Measurements from ENCODE around the gene ORMDL2.

ORMDL2 gene, protein sequence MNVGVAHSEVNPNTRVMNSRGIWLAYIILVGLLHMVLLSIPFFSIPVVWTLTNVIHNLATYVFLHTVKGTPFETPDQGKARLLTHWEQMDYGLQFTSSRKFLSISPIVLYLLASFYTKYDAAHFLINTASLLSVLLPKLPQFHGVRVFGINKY

DNA sequence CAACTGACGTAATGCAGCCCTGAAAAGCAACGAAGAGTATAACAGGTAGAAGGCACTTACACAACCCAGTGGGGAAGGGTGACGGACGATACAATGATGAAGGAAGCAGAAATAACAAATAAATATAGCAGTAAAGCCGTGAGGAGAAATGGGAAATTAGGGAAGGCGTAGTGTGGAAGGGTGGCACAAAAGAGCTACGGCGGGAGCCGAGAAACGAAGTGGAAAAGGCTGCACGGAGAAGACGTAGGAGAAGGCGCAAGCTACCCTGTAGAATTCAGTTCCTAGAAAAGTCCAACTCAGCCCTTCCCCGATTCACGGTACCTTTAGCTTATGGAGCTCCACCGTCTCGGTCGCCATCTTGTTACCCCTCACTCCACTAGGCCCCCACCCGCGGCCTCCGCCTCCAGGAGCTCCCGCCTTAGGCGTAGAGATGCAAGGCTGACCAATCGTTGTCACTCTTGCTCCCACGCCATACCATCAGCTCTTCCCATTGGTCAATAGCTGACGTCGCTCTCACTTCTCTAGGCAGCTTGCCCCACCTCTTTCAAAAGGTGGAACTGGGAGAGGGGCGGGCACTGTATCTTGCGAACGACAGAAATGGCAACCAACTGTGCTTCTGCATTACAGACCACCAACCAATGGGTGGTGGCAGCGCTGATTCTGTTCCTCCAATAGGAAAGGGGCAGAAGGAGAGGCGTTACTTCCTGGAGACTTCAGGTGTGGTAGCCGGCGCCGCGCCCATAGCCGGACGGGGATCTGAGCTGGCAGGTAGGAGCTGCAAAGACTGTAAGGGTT lies at the start of gene ORMDL2, which contains the start of gene SARNP:
Gene ORMDL2, plus strand, starts transcription at position 697 of the 795 bp plus-strand sequence. CDS start 959 bp downstream, outside the sequence.
Gene SARNP, minus strand, starts transcription at position 380 of the 795 bp plus-strand sequence. Its CDS starts 23 bp downstream, at position 357.
- DNase-seq = peak; percentile 88

DNA sequence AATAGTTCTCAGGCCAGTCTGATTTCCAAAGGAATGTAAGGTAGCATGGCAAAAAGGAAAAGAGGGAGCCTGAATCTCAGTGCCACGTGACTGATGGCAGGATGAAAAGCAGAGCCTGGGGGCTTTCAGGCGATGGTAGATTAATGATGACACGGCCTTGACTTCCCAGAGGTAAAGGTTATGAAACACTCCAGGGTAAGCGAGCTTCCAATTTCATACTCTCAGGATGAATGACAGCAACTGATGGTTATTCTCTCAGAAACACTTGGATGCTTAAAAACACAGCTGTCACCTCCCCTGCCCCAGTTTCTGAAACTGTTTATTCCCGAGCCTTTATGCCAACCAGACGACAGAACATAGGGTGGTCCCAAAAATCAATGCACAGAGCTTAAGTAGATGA lies 46.1 kb upstream of the ORMDL2 start:
- DNase-seq = no peak

DNA sequence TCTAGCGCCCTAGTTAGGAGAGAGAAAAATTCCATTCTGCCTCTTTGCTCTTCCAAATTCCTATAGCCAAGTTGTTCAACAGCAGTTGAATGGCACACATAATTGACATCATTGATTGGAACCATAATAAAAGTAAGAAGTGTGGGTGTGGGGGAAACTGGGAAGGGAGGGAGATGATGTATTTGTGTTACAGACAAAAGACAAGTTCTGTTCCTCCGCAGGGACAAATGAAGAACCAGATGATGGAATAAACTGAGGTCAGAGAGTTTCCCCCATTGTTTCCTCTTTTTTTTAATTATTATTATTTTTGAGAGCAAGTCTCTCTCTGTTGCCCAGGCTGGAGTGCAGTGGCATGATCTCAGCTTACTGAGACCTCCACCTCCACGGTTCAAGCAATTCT lies 40.0 kb upstream of the ORMDL2 start:
- no peak for DNase-seq

DNA sequence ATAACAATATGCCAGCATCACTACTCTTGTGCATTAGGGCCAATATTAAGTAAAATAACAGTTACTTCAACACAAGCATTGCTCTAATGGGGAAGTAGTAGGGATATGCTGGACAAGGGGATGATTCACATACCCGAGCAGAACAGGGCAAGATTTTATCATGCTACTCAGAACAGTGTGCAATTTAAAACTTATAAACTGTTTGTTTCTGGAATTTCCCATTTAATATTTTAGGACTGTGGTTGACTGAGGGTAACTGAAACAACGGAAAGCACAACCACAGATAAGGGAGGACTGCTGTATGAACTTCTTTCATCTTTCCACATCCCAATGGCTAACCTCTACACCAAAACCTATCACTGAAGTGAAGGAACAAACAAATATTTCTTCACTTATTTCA lies 37.2 kb upstream of the ORMDL2 start:
- DNase-seq = no peak

DNA sequence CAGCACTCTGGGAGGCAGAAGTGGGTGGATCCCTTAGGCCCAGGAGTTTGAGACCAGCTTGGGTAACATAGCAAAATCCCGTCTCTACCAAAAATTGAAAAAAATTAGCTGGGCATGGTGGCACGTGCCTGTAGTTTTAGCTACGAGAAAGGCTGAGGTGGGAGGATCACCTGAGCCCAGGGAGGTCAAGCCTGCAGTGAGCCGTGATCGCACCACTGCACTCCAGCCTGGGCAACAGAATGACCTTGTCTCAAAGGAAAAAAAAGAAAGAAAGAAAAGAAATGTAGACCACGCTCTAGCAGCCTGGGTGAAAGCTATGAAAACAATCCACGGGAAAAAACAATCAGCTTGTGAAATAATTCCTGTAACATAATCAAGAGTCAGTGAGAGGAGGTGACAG lies 29.3 kb upstream of the ORMDL2 start:
- no peak for DNase-seq

DNA sequence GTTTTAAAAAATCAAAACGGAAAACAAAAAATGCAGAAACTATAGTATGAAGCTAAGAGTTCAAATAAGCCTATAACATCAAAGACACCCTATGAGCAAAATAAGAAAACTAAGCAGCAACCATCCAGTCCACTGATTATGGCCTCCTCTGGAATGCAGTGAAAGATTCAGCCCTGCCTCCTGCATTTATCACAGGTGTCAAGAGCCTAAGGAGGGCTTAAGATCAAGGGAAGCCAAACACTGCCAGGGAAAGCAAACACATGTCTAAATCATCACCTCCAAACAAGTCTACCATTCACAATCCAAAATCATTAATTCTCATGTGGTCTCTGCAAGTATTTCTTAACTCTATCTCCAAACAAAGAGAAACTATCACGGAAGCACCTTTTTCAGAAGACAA lies 28.7 kb upstream of the ORMDL2 start:
- DNase-seq = no peak

DNA sequence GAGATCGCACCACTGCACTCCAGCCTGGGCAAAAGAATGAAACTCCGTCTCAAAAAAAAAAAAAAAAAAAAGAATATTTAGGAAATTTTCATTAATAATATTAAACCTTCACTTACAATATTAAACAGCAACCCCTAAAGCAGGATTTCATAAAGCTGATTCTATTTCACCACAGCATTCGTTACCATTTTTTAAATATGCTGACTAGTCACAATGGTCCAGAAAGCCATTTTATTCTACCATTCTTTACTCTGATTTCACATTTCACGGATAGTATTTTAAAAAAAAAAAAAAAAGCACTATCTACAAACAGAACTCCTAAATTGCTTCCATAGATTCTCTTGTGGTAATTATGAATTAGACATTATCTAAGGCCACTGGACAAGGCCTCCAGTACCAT lies 27.9 kb upstream of the ORMDL2 start:
- DNase-seq = no peak

DNA sequence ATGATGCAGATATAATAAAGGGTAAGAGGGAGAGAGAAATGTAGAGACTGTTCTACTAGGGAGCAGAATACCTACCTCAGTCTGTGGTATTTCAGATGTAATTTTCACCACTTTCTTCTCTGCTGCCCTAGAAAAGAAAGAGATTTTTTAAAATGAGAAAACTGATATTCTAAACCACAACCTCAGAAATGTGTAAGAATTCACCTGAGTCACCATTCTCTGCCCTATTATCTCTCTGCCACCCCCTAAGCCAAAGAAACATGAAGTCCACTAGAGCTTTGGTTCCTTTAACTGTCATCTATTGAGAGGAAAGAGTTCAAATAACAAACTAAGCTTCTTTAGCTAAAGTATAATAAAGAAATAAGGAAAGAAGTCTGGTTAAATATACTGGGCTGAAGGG lies 21.9 kb upstream of the ORMDL2 start:
- DNase-seq = no peak

DNA sequence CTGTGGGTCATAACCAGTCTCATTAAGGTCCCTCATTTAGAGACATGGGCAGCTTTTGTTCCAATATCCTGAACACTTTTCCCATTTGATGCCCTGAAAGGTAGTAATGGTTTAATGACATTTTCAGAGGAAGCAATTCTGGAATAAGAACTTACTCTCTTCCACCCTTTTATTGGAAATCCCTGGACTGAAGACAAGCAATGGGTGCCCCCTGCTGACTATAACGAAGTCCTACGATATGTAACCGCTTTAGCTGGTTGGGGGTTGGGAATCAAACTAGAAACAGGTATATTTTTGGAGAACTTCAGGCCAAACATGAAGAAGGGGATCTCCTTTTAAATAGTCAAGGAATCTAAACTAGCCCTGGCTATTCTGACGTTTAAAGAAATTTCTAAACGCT lies 20.8 kb upstream of the ORMDL2 start:
- no peak for DNase-seq

DNA sequence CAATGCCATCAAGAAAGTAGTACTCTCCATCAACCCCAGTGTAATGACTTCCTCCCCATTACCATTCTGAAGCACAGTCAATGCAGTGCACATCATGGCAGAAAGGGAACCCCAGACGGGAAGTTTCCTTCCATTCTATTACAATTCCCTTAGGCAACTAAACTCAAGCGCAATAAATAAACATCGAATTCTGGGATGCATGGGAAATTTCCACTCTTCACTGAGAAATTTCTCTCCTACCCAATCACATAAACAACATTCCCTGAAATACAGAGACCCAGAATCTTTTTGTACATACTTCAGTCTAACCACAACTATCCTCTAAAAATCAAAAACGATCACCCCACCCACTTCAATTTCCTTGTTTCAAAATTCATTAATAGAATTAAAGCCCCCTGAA lies 20.3 kb upstream of the ORMDL2 start:
- no peak for DNase-seq

DNA sequence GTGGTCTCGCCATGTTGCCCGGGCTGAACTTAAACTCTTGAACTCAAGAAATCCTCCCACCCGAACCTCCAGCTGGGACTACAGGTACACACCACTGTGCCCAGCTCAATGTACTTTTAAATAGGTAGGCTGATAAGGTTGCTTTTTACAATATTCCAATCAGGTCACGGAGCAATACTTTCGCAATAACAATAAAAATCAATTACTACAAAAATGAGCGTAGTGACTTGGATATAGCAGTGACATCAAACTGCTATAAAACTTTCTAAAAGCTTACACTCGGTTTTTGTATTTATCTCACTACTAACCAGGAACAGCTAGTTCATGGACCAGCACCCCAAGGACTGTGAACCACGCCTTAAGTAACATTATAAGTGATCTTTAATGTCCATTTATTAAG lies 10.9 kb upstream of the ORMDL2 start:
- DNase-seq = no peak

DNA sequence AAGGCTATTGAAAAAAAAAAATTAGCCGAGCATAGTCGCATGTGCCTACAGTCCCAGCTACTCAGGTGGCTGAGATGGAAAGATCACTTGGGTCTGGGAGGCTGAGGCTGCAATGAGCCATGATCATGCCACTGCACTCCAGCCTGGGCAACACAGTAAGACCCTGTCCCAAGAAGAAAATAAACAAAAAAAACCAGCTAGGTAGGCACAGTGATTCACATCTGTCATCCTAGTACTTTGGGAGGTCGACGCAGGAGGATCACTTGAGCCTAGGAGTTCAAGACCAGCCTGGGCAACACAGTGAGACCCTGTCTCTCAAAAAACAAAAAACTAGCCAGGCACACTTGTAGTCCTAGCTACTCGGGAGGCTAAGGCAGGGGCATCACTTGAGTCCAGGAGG lies 8.6 kb upstream of the ORMDL2 start:
- no peak for DNase-seq

DNA sequence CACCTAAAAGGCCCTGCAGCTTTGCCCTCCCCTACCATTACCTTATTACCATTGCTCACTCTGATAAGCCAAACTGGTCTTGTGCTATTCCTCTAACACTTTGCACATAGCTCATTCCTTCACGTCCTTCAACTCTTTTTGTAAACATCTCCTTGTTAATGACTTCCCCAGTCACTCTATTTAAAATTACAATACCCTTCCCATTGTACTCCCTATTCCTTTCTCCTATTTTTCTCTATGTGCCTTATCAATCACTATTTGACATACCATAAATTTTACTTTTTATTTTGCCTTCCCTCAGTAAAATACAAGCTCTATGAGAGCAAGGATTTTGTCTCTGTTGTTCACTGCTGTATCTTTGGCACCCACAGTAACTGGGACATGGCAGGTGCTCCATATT lies 5.8 kb upstream of the ORMDL2 start:
- no peak for DNase-seq

DNA sequence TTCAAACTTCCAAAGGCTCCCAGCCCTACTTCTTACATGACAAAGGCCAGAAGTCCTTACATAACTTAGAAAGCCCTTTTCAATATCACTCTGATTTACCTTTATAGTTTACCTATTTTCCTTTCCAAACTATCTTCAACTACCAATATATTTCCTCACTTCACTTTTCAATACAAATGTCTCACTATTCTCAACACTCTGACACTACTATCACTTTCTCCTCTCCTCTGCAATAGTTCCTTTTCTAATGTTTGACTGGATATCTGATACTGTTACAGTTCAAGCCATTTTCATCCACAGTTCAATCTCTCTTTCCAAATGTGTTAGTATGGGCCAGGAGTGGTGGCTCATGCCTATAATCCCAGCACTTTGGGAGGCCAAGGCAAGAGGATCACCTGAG lies 3.6 kb upstream of the ORMDL2 start:
- DNase-seq = no peak

DNA sequence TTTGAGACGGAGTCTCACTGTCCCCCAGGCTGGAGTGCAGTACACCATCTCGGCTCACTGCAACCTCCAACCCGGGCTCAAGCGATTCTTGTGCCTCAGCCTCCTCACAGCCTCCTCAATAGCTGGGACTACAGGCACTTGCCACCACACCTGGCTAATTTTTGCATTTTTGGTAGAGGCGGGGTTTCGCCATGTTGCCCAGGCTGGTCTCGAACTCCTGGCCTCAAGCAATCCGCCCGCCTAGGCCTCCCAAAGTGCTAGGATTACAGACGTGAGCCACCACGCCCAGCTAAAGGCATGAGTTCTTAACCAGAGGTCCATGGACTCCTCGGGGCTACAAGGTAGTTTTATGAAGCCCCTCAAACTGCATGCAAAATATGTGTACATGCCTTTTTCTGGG lies 2.4 kb upstream of the ORMDL2 start:
- DNase-seq = no peak

DNA sequence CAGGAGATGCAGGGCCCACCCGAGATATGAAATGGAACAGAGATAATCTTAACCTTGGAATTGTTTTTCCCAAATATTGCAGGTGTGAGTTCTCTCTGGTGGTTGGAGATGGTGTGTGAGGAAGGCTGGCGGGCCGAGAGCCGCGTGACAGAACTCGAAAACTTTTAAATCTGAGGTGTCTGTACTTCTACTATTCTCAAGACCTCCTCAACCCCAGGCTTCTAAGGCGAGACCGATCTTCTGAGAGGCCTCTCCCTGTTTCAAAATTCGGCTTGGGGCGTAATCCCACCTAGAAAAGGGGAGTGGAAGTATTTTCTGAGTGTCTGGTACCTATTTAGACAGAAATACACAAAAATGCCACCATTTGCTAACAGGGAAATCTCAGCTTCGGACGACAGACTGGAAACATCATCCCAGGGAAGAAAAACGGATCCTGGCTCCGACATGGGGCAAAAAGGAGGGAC lies 928 bp upstream of the ORMDL2 start:
- DNase-seq = no peak

DNA sequence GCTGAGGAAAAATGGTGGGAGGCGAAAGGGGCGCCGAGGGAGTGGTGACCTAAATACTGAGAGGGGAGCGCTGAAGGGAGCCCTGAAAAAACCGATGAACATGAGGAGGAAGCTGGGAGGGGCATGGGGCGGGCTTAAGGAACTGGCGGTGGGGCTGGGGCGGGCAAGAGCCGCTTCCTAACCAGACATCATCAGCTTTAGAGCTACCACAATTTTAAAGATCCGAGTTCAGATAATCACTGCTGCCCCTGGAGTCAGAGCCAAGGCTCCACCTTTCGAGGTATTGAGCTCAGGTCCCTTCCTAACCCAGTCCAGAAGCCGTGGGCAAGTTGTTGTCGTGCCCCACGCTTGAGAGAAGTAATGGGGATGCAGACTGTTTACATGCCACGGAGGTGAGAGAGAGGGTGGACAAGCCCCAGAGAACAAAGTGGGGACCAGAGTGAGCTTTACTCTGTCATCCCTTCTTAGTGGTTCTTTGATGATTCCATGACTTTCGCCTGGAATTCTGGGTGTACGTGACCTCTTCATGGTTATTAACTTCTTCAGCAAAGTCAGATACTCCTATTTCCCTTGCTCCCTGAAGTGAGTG lies 393 bp downstream of the ORMDL2 start:
- DNase-seq = no peak

DNA sequence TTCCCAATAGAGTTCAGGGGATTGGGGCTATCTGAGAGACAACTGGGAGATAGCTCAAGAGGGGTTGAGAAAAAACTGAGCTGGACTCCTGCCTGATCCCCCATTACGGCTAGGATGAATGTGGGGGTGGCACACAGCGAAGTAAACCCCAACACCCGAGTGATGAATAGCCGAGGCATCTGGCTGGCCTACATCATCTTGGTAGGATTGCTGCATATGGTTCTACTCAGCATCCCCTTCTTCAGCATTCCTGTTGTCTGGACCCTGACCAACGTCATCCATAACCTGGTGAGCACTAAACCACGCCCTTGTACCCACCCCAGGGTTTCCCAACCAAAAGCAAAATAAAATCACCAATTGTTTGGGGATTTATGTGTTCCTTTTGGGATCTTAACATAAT lies 1.0 kb downstream of the ORMDL2 start:
- DNase-seq = no peak

DNA sequence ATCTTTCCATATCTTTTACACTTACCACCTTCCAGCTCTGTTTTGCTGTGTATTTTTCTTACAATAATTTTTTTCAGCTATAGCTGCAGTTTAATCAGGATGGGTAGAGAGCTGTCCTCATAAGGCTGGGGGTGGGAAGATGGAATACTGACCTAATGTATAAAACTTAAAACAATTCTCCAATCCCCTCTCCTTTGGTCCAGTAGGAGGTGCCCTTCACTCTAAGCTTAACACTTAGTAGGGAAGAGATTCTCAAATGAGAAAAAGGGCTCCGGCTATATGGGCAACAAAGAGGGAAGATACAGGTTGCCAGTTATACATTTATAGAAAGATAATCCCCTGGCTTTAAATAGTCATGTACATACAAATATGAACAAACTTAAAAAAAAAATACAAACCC lies 2.8 kb downstream of the ORMDL2 start:
- DNase-seq = no peak

DNA sequence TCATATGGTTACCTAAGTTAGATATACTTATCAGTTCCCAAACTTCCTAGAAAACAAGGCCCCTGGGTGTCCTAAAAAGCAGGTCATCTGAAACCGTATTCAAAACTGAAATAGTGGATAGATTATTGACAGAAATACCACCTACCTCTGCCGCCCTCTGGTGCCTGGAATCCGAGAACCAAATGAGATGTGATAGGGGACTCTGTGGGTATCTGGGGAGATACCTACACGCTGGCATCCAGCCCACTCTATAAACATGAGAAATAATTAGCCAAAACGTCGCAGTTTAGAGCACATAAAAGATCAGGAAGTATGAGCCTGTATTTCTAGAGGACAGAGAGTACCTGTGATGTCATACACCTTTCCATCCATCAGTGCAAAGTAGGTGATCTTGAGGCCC lies 4.4 kb downstream of the ORMDL2 start:
- no peak for DNase-seq

DNA sequence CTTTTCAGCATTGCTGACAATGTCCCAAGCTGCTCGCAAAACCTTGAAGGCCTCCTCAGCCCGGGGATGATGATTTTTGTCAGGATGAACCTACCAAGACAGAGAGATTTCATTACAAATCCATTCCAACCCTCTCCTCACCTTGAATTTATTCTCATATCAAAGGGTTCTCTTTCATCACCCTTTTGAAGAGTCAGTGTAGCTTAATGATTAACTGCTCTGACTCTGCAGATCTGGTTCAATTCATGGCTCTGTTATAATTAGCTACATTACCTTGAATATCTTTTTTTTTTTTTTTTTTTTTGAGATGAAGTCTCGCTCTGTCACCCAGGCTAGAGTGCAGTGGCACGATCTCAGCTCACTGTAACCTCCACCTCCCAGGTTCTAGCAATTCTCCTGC lies 5.6 kb downstream of the ORMDL2 start:
- DNase-seq = no peak

DNA sequence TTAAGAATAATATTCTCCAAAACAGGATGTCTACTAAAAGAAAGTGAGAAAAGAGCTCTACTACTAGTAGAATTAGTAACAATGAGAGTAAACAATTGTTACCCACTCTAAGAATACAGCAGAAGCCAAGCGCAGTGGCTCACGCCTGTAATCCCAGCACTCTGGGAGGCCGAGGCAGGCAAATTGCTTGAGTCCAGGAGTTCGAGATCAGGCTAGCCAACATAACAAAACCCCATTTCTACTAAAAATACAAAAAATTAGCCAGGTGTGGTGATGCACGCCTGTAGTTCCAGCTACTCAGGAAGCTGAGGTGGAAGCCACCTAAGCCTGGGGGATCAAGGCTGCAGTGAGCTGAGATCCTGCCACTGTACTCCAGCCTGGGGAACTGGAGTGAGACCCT lies 6.9 kb downstream of the ORMDL2 start:
- DNase-seq = no peak

DNA sequence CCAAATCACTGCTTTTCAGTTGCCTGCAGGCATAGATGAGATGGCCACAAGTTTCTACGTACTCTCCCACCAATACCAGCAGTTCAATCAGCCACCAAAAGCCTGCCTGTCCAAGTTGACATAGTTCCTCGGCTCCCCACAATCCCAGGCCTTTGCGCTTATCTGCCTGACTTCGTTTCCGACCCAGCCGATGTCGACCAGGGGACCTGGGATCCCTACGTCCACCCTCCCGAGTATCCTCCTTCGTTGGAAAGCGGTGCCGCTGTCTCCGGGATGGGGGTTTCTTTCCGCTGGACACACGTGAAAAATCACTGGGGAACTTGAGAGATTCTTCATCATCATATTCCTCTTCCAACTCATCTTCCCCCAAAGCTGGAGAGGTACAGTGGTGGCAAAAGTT lies 10.0 kb downstream of the ORMDL2 start:
- DNase-seq = no peak

DNA sequence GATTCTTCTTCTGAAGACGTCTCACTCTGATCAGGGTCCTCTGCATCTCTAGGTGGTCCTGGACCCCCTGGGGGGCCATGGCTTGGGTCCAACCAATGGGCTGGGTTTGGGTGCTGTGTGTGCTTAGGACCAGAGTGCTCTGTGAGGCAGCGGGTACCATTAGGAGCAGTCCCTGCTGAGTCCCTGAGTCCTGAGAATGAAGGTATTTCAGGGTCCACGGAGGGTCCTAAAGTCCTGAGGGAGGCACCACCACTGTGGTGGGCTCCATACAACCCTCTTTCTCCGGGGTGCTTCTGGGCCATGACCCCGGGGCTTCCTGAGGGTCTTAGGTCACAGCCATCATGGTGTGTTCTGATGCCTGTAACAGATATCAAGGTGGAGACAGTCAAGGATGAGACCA lies 10.5 kb downstream of the ORMDL2 start:
- DNase-seq = no peak

Measured in activated T-cell treated with anti-CD3 and anti-CD28 coated beads, Interleukin-2, amount 50 U/mL, for 1 hour (primary cell).